NCI-H1694 (cell line): ENCODE results near the gene USP5.

ENCODE experiments used
- DNase-seq: peaks from one replicate; lab custom pipeline; 2025; lab: John Stamatoyannopoulos, UW

USP5 gene

GRCh38 chr12:6851921-6852650 is at the start of gene USP5:
Gene USP5 (plus strand): TSS chr12:6852150. CDS start chr12:6852180, 30 bp downstream.
- peak; percentile 100 for DNase-seq

DNA sequence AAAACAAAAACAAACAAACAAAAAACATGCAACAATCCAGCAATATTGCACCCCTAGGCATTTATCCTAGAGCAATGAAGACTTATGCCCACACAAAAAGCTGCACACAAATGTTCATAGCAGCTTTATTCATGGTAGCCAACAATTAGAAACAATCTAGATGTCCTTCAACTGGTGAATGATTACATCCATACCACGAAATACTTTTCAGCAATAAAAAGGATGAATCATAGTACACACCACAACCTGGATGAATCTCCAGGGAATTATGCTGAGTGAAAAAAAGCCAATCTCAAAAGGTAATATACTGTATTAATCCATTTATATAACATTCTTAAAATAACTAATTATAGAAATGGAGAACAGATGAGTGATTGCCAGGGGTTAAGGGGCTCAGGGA is 44.8 kb upstream of the USP5 start:
- DNase-seq, result no peak

DNA sequence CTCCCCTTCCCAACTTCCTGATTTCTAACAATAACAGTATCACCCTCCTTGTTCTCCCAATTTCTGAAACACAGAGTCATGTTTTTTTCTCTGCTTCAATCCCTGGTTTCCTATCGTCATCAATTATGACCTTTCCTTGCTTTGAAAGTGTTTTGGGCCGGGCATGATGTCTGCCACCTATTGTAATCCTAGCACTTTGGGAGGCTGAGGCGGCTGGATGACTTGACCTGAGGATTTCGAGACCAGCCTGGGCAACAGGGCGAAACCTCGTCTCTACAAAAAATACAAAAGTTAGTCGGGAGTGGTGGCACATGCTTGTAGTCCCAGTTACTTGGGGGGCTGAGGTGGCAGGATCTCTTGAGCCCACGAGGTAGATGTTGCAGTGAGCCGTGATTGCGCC is 42.9 kb upstream of the USP5 start:
- no peak for DNase-seq

DNA sequence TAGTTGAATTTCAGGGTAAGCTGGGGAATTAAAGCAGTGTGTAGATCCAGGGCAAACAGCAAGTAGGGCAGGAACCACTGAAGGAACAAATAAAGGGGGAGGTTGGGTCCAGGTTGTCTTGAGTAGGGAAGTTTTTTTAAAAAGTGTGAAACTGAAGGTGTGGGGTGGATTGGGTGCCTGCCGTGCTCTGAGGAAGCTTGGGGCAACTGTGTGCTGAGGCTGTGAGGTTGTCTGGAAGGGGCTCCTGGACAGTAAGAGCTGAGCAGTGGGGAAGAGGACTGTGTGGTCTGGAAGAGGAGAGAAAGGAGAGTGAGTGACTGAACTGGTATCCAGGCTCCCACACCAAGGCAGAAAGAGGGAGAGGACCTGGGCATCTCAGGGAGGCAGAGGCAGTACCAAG is 41.2 kb upstream of the USP5 start:
- no peak for DNase-seq

DNA sequence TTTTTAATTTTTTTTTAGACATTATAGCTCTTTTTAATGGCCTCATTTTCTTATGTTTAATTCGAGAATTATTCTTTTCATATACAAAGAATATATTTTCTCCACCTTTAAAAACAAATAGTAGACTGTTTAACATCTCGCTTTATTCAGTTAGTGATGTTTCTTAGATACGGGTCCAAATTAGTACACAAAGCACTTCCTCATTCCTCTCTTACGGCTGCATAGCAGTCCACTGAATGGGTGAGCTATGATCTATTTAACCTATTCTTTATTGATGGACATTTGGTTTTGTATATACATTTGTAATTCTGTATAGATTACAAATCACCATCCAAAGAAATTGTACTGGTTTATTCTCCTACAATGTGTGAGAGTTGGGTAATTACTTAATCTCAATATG is 38.6 kb upstream of the USP5 start:
- no peak for DNase-seq

DNA sequence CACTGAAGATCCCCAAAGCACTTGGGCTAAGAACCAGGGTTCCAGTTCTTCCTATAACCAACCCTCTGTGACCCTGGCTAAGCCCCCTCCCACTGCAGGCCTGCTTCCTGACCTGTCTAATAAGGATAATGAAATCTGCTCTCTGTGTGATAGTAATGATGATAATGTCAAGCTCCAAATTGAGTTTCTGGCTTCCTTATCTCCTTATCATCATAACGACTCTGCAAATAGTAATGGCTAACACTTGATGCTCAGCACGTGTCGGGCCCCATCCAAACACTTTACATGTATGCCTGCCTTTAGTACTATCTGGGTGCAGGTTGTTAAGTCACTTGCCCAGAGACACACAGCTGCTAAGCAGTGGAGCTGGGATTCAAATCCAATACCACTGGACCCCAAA is 35.4 kb upstream of the USP5 start:
- DNase-seq, result no peak

DNA sequence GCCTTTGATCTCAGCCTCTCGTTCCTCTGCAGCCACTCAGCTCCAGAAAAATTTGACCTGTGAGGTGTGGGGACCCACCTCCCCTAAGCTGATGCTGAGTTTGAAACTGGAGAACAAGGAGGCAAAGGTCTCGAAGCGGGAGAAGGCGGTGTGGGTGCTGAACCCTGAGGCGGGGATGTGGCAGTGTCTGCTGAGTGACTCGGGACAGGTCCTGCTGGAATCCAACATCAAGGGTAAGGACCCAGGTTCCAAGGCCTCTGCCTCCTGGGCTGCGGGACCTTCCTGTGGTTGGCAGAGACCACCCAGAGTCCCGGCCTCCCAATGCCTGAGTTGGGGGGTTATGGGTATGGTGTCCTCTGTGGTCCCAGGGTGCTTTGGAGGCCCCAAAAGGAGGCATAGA is 34.9 kb upstream of the USP5 start:
- DNase-seq, result no peak

DNA sequence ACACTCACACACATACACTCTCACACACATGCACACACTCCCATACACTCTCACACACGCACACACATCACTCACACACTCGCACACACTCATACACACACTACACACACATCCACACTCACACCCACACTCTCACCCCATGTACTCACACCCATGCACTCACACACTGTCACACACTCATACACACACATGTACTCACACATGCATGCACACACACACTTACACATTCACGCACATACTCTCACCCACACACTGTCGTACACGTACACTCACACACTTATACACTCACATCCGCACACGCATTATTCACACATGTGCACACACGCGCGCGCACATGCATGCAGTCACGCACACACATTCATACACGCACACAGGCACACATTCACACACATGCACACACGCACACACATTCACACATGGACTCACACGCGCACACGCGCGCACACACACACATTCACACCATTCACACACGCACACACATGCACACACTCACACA is 34.2 kb upstream of the USP5 start:
- DNase-seq, result no peak

GRCh38 chr12:6818222-6818621 is 33.7 kb upstream of the USP5 start:
- DNase-seq, result no peak

- DNase-seq, result no peak
Measured at GRCh38 chr12:6818645-6819044, 33.3 kb upstream of the USP5 start.

DNA sequence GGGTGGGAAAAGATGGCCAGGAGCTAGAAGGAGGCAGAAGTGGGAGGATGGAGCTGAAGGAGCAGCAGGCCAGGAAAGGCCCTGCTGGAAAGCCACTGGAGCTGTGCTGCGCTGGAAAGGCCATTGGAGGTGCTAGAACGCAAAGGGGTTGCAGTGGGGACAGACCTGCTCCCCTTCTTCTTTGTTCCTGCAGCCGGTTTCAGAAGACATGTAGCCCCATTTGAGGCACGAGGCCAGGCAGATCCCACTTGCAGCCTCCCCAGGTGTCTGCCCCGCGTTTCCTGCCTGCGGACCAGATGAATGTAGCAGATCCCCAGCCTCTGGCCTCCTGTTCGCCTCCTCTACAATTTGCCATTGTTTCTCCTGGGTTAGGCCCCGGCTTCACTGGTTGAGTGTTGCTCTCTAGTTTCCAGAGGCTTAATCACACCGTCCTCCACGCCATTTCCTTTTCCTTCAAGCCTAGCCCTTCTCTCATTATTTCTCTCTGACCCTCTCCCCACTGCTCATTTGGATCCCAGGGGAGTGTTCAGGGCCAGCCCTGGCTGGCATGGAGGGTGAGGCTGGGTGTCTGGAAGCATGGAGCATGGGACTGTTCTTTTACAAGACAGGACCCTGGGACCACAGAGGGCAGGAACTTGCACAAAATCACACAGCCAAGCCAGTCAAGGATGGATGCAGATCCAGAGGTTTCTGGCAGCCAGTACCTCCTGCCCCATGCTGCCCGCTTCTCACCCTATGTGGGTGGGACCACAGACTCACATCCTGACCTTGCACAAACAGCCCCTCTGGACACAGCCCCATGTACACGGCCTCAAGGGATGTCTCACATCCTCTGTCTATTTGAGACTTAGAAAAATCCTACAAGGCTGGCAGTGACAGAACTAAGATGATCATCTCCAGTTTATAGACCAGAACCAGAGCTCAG is 32.6 kb upstream of the USP5 start:
- DNase-seq, result no peak

DNA sequence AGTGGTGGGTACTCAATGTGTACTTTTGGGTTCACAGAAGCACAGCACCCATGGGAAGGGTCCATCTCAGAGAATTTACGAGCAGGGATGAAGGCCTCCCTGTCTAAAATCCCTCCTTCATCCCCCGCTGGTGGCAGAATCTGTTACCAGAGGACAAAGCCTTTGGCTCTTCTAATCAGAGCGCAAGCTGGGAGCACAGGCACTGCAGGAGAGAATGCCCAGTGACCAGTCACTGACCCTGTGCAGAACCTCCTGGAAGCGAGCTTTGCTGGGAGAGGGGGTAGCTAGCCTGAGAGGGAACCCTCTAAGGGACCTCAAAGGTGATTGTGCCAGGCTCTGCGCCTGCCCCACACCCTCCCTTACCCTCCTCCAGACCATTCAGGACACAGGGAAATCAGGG is 31.8 kb upstream of the USP5 start:
- no peak for DNase-seq

DNA sequence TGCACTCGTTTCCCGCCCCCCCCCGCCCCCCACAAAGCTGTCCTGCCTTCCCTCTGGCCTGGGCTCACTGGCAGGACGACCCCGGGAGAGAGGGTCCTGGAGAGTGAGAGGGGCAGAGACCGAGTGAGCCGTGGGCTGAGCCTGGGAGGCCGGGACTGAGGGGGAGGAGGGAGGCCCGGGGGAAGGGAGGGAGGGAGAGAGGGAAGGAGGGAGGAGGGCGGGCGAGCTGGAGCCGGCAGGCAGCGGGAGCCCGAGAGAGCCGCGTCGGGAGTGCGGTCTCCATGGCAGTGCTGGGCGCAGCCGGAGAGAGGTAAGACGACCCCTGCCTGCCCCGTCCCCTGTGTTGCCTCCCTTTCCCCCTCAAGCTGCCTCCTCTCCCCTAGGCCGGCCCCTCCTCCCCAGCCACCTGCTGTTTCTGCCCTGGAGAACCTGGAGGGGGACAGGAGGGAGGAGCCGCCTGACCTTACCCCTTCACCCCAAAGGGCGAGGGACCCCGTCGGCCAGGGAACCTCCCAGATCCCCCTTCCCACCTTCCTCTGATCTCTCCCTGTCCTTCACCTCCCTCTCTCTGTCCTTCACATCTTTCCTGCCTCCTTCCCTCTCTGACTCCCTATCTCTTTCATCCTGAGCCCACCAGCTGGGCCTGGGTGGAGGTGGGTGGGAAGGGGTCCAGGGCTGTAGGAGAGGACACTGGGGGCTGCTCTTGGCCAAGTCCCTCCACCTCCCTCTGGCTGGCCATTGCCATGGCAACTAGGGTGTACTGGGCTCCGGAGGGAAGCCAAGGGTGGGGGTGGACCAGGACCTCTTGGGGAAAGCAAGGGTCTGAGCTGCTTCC is 30.1 kb upstream of the USP5 start, which contains the start of gene GPR162:
TSS of gene GPR162 (plus strand) at position 231 of the 835 bp plus-strand sequence. CDS start 2,078 bp downstream, outside the sequence.
- DNase-seq, result peak; percentile 51

DNA sequence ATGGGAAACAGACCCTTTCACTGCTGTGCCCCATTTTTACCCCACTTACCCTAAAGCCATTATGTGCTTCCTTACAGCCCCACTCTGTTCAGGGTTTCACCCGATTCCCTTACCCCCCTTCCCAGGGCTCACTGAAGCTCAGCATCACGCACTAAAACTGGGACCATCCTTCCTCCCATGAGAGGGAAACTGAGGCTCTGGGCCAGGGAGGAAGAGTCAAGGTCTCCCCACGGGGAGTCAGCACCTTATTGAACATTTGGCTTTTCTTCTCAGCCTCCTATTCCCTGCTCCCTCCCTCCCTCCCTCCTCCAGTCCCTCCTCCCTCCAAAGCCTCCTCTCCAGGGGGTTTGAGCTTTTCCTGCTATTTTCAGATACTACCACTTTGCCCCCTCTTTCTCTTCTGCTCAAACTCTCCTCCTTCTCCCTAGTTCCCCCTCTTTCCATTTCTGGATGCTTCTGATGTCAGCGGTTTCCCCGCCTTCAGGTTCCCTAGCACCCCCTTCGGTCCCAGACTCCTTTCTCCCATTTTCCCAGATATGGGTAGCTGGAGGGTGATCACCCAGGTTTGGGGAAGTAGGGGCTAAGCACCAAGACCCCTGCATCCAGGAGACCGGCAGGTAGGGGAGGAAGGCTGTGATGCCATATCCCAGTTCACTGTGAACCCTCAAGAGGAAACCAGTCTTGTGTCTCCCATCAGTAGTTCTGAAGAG is 29.4 kb upstream of the USP5 start:
- DNase-seq, result no peak

GRCh38 chr12:6823182-6824084 is 28.5 kb upstream of the USP5 start:
- no peak for DNase-seq

- DNase-seq, result no peak
Measured at GRCh38 chr12:6824085-6824775, 27.7 kb upstream of the USP5 start.

- no peak for DNase-seq
Measured at GRCh38 chr12:6824901-6825381, 27.0 kb upstream of the USP5 start.

DNA sequence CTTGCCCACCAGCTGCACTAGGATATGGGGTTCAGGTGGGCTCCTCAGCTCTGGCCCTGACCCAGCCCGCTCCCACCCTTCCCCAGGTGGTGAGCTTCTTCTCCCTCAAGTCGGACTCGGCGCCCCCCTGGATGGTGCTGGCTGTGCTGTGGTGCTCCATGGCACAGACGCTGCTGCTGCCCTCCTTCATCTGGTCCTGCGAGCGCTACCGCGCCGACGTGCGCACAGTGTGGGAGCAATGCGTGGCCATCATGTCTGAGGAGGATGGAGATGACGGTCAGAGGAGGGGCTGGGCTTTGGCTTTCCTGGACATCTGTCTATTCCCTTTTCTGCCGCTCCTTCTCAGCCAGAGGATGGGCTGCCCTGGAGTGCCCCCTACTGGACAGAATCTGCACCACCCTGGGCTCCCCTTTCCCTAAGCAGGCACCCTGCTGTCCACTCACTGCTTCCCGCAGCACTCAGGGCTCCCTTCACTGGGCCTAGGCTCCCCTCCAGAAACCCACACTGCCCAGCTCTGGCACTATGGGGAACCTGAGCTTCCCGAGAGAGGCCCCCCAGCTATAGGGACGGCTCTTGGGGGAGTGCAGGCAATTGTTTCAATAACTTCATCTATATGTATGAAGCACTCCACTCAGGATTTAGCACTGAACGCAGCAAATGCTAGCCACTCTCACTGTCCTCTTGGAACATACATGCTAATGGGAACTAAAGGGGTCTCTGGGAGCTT is 26.4 kb upstream of the USP5 start:
- DNase-seq, result peak; percentile 90
